Testis (tissue), 2 donors: ENCODE results near the gene PCDHA3.
A peak's percentile ranks its signal among the peaks of the same experiment; 100 is the strongest.

Experiments
- CTCF ChIP-seq, 3 experiments: fragments of 450-650 bp in 2 of 3; fragments of 200-600 bp in 1 of 3; sonication (generic) in 1 of 3; IDR thresholded peaks; one replicate each; pipeline ENCODE4 v1.5.1; 2016 to 2019; ENCODE audit warnings: antibody characterized with exemption in 3 of 3, mild to moderate bottlenecking in 2 of 3, moderate library complexity in 1 of 3
- POLR2A ChIP-seq: fragments of 450-650 bp; IDR thresholded peaks from one replicate; pipeline ENCODE4 v1.6.1; 2017; ENCODE audit warnings: antibody characterized with exemption, mild to moderate bottlenecking, moderate library complexity

- TF ChIP-seq POLR2A (no peak), CTCF (IDR thresholded peaks at IDR 0.05) (peak in 2 of 3 experiments; percentile 5 to 13)
Observed at GRCh38 chr5:140827704-140828361, 27.0 kb downstream of the PCDHA3 start, which contains the start of gene PCDHA6.
